Fibroblast of lung (primary cell): ENCODE results near the gene MRAS.

Source experiments
- EZH2 ChIP-seq: IDR thresholded peaks from 2 replicates; pipeline ENCODE4 v1.5.1; 2012; ENCODE audit warnings: low read length, control low read depth, mild to moderate bottlenecking; ENCODE audit errors: missing control alignments
- TF ChIP-seq, protein P1 (sequence below), 2 donors: IDR thresholded peaks in 1 of 2; conservative IDR thresholded peaks in 1 of 2; 1 replicate in 1 of 2; 2 replicates in 1 of 2; pipeline ENCODE4 v1.5.1; 2011 to 2012; ENCODE audit warnings: low read length in 2 of 2, control low read depth in 1 of 2, inconsistent platforms in 1 of 2, low read depth in 1 of 2, mild to moderate bottlenecking in 1 of 2

DNA sequence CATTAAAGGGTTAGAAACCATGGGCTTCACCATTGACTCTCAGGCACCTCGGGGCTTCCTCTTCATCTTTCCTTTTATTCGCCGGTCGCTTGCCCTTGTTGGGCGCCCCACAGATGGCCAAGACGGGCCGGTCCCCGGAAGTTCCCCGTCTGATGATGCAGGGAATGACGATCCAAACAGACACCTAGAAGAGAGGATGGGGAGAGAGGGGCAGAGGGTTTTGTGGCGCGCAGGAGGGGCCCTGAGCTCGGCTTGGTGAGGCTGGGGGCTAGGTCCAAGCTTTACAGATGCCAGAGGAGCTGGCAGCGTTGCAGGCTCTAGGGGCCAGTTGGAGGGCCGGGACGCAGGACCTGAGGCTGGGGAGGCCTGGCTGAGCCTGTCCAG lies 85.5 kb downstream of the MRAS start:
- TF ChIP-seq, protein P1, sequence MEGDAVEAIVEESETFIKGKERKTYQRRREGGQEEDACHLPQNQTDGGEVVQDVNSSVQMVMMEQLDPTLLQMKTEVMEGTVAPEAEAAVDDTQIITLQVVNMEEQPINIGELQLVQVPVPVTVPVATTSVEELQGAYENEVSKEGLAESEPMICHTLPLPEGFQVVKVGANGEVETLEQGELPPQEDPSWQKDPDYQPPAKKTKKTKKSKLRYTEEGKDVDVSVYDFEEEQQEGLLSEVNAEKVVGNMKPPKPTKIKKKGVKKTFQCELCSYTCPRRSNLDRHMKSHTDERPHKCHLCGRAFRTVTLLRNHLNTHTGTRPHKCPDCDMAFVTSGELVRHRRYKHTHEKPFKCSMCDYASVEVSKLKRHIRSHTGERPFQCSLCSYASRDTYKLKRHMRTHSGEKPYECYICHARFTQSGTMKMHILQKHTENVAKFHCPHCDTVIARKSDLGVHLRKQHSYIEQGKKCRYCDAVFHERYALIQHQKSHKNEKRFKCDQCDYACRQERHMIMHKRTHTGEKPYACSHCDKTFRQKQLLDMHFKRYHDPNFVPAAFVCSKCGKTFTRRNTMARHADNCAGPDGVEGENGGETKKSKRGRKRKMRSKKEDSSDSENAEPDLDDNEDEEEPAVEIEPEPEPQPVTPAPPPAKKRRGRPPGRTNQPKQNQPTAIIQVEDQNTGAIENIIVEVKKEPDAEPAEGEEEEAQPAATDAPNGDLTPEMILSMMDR (conservative IDR thresholded peaks at IDR 0.05 in 1 of 2, IDR thresholded peaks at IDR 0.05 in 1 of 2; ENCODE audit: low read depth in 1 of 2, low read length in 2 of 2): no peak
- no peak for TF ChIP-seq EZH2
